ENCODE data around the gene AMOTL2. TPM values are rescaled to one million over a fixed set of nuclear protein-coding genes. Genes with fewer than 3 reads are reported as not detected.

The AMOTL2 gene
- total RNA-seq, 2 donors from 2014 or later, result 65.1 to 71.5 TPM

- Histone ChIP-seq H3K9me3 (no peaks in the 10 kb centered on the region), H3K4me3 (no peak overlapping the region), H3K4me1 (peaks cover 12% of the 10 kb centered on the region), H3K27ac (no peak overlapping the region), H3K27me3 (no peaks in the 10 kb centered on the region), H3K36me3 (replicated peaks in 1 of 2; ENCODE audit: insufficient read depth in 1 of 2, low read depth in 2 of 2) (no peaks in the 10 kb centered on the region)
- intact Hi-C loops (cut with DNase I), result no loop called here
- TF ChIP-seq POLR2A (IDR thresholded peaks at IDR 0.05), result no peak
- no peak for TF ChIP-seq CTCF (IDR thresholded peaks at IDR 0.05)
- ATAC-seq (no peak), DNase-seq (no peak)
- 48 to 68% methylated on average over 1 of the region's 1 CpG for WGBS, 2 donors
Measured at GRCh38 chr3:134409041-134409440, 34.8 kb upstream of the AMOTL2 start.

GRCh38 chr3:134407239-134407625 is 33.0 kb upstream of the AMOTL2 start:
- ATAC-seq (peak; percentile 27), DNase-seq (no peak)
- Histone ChIP-seq H3K4me1 (peaks cover 12% of the 10 kb centered on the region), H3K27ac (peak overlapping the region in 1 of 4 donors; percentile 38), H3K36me3 (replicated peaks in 1 of 2; ENCODE audit: insufficient read depth in 1 of 2, low read depth in 2 of 2) (no peaks in the 10 kb centered on the region), H3K9me3 (no peaks in the 10 kb centered on the region), H3K27me3 (no peaks in the 10 kb centered on the region), H3K4me3 (no peak overlapping the region)
- WGBS, 2 donors, result 74 to 77% methylated on average over 6 of the region's 6 CpGs
- TF ChIP-seq POLR2A (IDR thresholded peaks at IDR 0.05) (no peak), CTCF (IDR thresholded peaks at IDR 0.05) (no peak)
- intact Hi-C loops (cut with DNase I), result no loop called here

- H3K9me3 ChIP-seq, result no peaks in the 10 kb centered on the region
- peak overlapping the region in 1 of 2 donors; percentile 2 for H3K4me3 ChIP-seq
- H3K4me1 ChIP-seq, result peaks cover 12% of the 10 kb centered on the region
- ATAC-seq (peak; percentile 82), DNase-seq (peak; percentile 55 to 83 (median 66))
- no peaks in the 10 kb centered on the region for H3K27me3 ChIP-seq
- H3K36me3 ChIP-seq (replicated peaks in 1 of 2; ENCODE audit: insufficient read depth in 1 of 2, low read depth in 2 of 2), result no peaks in the 10 kb centered on the region
- WGBS, 2 donors, result 12 to 31% methylated on average over 18 to 64 of the region's 64 CpGs
- intact Hi-C loops (cut with DNase I), result no loop called here
- TF ChIP-seq POLR2A (IDR thresholded peaks at IDR 0.05) (no peak), CTCF (IDR thresholded peaks at IDR 0.05) (no peak)
- peak overlapping the region in 1 of 4 donors; percentile 38 for H3K27ac ChIP-seq
Measured at GRCh38 chr3:134406331-134407238, 32.3 kb upstream of the AMOTL2 start.

- no peak overlapping the region for H3K4me3 ChIP-seq
- H3K4me1 ChIP-seq, result peaks cover 12% of the 10 kb centered on the region
- H3K36me3 ChIP-seq (replicated peaks in 1 of 2; ENCODE audit: insufficient read depth in 1 of 2, low read depth in 2 of 2), result no peaks in the 10 kb centered on the region
- H3K9me3 ChIP-seq, result no peaks in the 10 kb centered on the region
- ATAC-seq (no peak), DNase-seq (no peak)
- no peaks in the 10 kb centered on the region for H3K27me3 ChIP-seq
- intact Hi-C loops (cut with DNase I), result no loop called here
- 89 to 97% methylated on average over 4 of the region's 4 CpGs for WGBS, 2 donors
- H3K27ac ChIP-seq, result no peak overlapping the region
- TF ChIP-seq CTCF (IDR thresholded peaks at IDR 0.05) (no peak), POLR2A (IDR thresholded peaks at IDR 0.05) (no peak)
Measured at GRCh38 chr3:134404366-134404885, 30.2 kb upstream of the AMOTL2 start.
